ENCODE results near the gene GAPVD1.
A peak's percentile ranks its signal among the peaks of the same experiment; 100 is the strongest.
"Not testable (repeated sequence)": the region's sequence is repeated elsewhere in the genome, so short reads cannot be mapped to it uniquely, and the experiment has no call there.

Gene GAPVD1

GRCh38 chr9:125261501-125262293 is at the start of gene GAPVD1:
Gene GAPVD1 (plus strand): TSS chr9:125261826. CDS start chr9:125298922, 37,096 bp downstream.
- in situ Hi-C loops (cut with HindIII; ENCODE audit: low sequenced_read_pairs), result no loop called here
- H3K4me3 ChIP-seq (ENCODE audit: low read depth, low read length), result peak within 1 kb of the TSS; percentile 97
- TF ChIP-seq CTCF (IDR thresholded peaks at IDR 0.05; ENCODE audit: low read depth, low read length, missing control alignments), result peak; percentile 55
- DNase-seq (ENCODE audit: low read depth), result peak; percentile 34

GRCh38 chr9:125214186-125214585 is 47.4 kb upstream of the GAPVD1 start:
- TF ChIP-seq CTCF (IDR thresholded peaks at IDR 0.05; ENCODE audit: low read depth, low read length, missing control alignments), result no peak
- no peak for DNase-seq (ENCODE audit: low read depth)
- H3K4me3 ChIP-seq (ENCODE audit: low read depth, low read length), result no peak overlapping the region
- in situ Hi-C loops (cut with HindIII; ENCODE audit: low sequenced_read_pairs), result no loop called here

- H3K4me3 ChIP-seq (ENCODE audit: low read depth, low read length), result no peak overlapping the region
- in situ Hi-C loops (cut with HindIII; ENCODE audit: low sequenced_read_pairs), result no loop called here
- TF ChIP-seq CTCF (IDR thresholded peaks at IDR 0.05; ENCODE audit: low read depth, low read length, missing control alignments), result no peak
- no peak for DNase-seq (ENCODE audit: low read depth)
Observed at GRCh38 chr9:125218621-125219020, 43.0 kb upstream of the GAPVD1 start.

GRCh38 chr9:125224858-125225257 is 36.8 kb upstream of the GAPVD1 start:
- in situ Hi-C loops (cut with HindIII; ENCODE audit: low sequenced_read_pairs); DNase-seq (ENCODE audit: low read depth); H3K4me3 ChIP-seq (ENCODE audit: low read depth, low read length): not testable (repeated sequence)

GRCh38 chr9:125227761-125228160 is 33.9 kb upstream of the GAPVD1 start:
- no peak for DNase-seq (ENCODE audit: low read depth)
- TF ChIP-seq CTCF (IDR thresholded peaks at IDR 0.05; ENCODE audit: low read depth, low read length, missing control alignments), result no peak
- no peak overlapping the region for H3K4me3 ChIP-seq (ENCODE audit: low read depth, low read length)
- in situ Hi-C loops (cut with HindIII; ENCODE audit: low sequenced_read_pairs), result no loop called here

- TF ChIP-seq CTCF (IDR thresholded peaks at IDR 0.05; ENCODE audit: low read depth, low read length, missing control alignments), result no peak
- DNase-seq (ENCODE audit: low read depth), result peak; percentile 93
- in situ Hi-C loops (cut with HindIII; ENCODE audit: low sequenced_read_pairs), result no loop called here
- H3K4me3 ChIP-seq (ENCODE audit: low read depth, low read length), result no peak overlapping the region
Observed at GRCh38 chr9:125233678-125234077, 27.9 kb upstream of the GAPVD1 start.

- DNase-seq (ENCODE audit: low read depth); in situ Hi-C loops (cut with HindIII; ENCODE audit: low sequenced_read_pairs); H3K4me3 ChIP-seq (ENCODE audit: low read depth, low read length): not testable (repeated sequence)
Observed at GRCh38 chr9:125234099-125234498, 27.5 kb upstream of the GAPVD1 start.

All from astrocyte of the cerebellum (primary cell).